SK-N-DZ (cell line): ENCODE data around the gene PLAC1.

Source experiments
- DNase-seq: peaks from one replicate; pipeline ENCODE4 v3.0.0-alpha.2; 2015; ENCODE audit warnings: low spot score

Gene PLAC1

DNA sequence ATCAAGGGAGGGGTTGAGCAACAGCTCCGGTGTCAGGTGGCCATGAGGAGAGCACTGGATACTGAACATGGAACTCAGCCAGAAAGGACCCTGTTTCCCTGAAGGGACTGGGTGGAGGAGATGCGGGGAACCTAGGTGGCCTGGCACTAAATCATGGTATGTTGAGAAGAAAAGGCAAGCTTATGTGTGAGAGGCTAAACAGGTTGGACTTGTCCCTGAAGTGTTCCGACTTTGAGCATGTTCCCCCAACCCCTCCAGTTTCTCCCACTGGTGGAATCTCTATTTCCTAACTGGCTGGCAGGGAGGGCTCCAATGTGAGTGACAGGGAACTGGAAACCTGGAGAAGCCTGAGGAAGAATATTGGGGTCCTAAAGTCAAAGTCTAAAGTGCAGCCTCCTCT lies 69.5 kb downstream of the PLAC1 start:
- no peak for DNase-seq

DNA sequence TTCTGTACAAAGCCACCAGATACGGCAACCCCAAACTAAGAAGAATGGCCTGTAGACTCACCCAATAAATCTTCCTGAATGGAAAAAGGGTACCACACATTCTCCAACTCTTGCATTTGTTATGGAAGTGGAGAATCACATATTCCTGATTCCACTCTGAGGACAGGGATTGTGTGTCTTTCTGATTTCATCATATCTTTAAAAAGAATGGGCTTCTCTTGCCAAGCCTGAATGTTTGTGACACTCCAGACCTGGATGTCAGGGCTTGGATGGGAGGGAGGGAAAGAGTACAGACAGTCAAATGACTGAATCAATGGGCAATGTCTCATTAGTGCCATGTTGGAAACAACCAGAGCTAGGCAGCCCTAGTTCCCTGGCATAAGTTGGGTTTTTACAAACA lies 77.4 kb downstream of the PLAC1 start:
- no peak for DNase-seq

DNA sequence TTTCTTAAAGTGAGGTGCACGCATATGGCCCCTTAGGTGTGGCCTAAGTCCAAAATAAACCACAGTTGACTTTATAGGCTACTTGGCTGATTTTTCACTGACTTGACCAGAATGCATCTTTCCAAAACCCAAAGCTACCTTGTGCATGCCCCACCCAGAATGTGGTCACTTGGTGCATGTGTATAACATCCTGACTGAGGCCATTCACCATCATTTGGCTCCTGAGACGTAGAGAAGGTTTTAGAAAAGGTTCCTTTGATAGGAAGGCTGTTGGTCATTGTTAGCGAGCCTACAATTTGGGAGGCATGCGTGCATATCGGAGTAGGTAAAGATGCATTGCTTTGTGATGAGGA lies 84.6 kb downstream of the PLAC1 start:
- no peak for DNase-seq

DNA sequence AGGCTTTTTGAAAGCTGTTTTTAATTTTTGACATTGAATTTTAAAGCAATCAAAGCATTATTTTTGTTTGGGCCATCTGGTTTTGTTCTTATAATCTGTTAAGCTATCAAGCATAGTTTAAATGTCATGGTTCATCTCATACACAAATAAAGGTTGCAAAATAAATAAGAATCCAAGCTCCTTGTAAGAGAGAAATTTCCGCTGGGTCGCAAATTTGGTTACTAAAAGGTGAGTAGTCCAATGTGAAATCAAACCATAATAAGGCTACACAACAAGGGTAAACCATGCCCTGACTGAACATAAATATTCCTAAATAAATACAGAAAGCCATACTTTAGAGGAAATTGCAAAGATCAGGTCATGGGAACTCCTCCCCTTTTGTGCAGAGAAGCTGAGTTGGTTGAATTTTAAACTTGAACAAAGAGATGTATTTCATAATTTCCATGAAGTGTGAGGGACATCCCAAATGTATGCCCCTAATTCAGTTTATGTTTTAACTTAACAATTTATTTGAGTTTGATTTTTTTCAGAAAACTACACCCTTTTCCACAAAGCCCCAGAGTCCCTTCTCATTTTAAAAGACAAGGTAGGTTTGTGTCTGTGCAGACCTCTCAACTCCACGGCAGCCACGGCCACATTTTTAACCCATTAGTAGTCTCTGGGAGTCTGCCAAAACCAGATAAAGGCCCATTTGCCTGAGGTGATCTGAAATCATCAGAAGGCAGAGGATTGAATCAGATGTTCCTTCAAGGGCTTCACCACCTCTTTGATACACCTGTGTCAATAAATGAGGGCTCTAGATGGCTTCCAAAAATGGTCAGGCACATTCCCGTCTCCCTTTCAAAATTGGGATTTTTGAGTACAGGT lies 85.2 kb downstream of the PLAC1 start:
- no peak for DNase-seq

DNA sequence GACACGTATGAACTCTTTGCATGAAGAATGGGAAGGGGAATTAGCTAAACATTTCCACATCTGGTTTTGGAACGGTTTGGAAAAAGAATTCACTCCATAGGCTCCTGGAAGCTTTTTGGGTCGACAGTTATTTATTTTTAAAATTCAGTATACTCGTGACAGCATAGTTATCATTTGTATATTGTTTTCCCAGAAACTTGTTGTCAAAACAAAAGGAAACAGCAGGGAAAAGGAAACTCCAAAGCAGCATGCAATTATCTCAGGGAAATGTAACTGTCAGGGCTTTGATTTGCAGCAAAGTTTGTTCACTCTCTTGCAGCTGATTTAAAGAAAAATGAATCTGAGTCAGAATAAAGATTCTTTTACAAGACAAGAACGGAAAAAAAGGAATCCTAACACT lies 86.5 kb downstream of the PLAC1 start:
- no peak for DNase-seq

DNA sequence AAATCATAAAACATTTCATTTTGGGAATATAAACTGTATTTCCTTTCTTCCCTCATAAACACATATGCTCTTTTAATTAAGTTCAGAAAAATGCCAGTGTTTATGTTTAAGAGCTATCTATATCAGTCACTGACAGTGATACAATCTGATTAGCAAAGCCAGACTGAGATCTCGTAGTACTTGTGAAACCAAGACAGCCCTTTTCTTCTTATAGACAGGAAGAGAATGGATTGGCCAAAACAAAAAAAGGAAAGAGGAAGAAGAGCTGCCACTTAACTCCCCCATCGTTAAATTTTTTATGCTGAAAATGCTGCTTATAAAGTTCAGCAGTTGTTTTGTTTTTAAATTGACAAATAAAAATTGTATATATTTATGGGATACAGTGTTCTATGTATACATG lies 87.4 kb downstream of the PLAC1 start:
- DNase-seq = peak; percentile 29

DNA sequence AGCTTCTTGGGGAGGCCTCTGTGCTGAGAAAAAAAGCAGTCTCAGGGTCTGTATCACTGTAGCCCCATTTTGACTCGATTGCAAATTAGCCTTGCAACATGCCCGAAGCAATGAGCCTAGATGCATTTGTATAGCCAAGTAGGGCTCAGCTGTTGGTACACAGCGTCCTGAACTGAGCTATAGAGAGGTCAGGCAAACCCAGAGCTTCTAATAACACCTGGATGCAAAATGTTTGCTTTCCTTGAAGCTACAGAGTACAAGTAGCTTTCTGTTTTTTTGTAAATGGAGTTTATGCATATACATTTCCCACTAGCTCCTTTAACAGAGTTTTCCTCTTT lies 87.8 kb downstream of the PLAC1 start:
- no peak for DNase-seq

DNA sequence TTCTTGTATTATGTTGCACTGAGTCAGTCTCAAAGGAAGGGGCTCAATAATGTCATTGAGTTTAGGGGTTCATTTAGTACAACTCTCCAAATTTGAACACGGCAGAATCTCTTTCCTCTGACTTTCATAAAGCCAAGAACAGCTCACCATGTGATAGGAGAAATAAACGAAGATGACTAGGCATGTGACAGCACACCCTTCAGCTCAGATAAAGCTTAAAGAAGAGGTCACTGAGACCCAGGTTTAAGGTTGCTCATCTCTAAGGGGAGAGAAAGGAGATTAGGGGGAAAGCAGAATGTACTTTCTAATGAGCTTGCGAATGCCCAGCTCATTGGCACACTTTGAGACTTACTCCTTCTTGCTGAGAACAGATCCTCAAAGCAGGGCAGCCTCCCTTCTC lies 89.0 kb downstream of the PLAC1 start:
- DNase-seq = no peak

DNA sequence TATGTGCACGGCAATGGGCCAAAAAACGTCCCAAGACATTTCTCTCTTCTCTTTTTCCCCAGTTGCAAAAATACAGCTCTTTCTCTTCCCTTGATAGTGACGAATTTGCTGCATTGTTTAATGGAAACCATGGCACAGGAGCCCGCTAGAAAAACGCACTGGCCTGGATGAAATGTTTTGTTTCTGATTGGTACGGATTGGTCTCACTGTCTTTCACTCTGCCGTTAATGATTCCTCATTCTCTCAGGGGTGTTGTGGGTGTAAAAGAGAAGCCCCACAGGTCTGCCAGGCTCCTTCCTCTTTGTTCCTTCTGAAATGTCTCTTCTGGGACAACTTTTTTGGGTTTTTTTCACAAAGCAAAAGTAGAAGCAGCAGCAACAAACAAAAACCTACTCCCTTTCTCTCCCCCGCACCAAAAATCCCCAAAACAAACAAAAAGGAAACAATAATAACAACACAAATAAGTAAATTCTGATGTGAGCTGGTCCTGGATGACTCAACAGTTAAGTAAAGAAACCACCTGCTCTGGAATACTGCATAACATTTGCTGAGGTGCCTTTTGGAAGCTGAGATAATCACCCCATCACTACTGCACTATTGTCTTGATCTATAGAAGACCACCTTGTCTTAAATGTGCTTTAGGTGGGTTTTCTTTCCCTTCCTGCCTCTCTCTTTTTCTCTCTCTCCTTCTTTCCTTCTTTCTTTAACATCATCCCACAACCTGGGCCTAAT lies 89.8 kb downstream of the PLAC1 start:
- no peak for DNase-seq

DNA sequence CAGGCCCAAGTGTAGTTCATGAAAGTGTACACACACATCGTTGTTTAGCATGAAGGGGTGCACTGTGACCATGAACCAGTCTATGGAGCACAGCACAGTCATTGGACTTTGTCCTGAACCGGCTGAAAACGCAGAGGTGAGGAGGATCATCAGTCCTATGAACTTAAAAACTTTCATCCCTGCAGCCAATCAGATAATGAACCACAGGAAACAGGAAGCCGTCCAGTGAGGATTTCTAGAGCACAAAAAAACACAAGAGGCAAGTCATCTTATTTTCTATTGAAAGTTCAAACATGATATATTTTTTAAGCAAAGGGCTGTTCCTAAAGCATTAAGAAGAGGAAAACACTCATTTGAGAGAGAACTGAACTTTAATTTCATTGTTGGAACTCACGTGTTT lies 91.8 kb downstream of the PLAC1 start:
- no peak for DNase-seq

DNA sequence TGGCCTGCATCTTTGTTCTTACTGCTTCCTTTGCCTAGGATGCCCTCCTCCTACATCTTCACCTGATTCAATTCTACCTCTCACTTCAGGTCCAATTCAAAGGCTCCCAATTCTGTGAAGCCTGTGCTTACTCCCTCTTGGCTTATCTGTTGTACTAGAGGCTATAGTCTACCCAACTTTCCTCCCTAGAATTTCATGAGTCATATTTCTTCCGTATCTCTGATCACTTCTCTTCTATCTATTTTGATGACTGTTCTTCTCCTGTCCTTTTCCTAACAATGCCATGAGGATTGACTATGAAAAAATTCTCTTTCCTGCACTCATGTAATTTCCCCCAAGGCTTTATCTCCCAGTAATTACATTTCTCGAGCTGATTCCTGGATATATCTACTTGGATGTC lies 96.3 kb downstream of the PLAC1 start:
- no peak for DNase-seq

DNA sequence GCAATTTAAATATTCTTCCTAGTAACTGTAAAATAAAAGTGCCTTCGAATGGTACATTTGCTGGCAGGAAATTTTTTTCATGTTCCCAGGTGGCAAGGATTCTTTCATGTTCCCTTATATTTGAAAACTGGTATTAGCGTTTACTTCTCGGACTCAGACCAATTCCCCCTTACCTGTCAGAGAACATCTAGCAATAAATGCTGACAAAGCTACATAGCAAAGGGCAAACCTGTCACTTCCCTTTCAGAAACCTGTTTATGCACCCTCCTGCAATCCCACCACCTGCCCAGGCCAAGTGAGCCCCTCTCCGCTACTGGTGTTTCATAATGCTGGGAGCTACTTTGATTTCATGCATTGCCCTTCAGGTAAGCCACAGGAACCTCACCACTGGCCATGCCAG lies 100.1 kb downstream of the PLAC1 start:
- no peak for DNase-seq

DNA sequence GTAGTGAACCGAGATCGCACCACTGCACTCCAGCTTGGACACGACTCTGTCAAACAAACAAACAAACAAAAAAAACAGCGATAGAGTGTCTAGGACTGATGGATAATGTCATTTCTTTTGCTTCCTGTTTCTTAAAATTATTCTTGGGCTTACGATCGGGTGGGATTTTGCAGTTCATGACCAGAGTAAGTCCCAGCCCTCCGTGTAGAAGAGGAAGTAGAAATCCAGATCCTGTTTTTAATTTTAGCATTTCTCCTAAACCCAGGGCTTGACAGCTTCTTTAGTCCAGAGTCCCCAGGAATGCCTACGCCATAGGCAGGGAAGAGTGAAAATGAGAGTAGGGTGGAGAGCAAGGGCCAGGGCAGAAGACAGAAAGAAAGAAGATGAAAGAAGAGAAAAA lies 104.0 kb downstream of the PLAC1 start:
- no peak for DNase-seq

DNA sequence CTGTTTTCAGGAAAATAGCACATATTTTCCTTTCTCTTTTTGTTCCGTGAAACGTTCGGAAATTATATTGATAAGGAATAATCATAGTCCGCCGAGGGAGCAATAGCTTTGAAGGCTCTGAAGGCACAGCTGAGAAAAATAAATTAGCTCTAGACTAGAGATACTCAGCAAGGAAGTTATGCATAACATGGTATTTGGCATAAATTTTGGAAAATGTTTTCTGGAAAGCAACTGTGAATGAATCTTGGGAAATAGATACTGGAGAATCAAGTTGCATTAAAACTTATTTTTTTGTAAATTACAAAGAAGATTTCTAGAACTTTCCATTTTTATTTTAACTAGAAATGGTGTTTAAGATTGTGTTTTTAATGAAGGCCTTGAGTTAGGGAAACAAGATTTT lies 105.9 kb downstream of the PLAC1 start:
- DNase-seq = no peak

DNA sequence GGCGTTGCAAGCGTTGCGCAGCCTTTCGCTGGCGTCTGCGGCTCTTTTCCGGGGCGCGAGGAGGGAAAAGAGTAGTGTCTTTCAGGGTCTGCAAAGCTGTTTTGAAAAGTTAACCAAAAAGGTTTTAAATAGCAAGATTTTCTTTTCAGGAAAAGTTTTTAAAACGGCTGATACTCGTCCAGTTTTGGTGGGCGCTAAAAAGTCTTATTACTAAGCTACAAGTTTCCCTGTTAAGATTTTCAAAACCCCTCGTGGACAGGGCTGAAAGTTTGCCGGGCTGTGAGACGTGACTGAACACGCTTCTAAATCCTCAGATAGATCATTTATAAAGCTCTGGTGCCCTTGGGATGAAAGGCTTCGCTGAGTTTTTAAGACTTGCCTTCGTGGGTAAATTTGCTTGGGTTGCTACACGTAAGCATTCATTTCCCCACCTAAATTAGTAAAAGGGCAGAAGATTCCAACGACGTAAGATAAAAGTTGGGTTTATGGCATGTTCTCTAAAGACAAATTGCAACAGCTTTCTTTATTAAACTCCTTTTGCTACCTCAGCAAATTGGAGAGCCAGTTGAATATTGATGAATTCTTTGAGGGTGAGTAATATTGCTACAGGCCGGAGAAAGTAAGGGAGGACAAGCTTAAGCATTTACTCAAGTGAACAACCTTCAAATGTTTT lies 106.8 kb downstream of the PLAC1 start:
- no peak for DNase-seq

DNA sequence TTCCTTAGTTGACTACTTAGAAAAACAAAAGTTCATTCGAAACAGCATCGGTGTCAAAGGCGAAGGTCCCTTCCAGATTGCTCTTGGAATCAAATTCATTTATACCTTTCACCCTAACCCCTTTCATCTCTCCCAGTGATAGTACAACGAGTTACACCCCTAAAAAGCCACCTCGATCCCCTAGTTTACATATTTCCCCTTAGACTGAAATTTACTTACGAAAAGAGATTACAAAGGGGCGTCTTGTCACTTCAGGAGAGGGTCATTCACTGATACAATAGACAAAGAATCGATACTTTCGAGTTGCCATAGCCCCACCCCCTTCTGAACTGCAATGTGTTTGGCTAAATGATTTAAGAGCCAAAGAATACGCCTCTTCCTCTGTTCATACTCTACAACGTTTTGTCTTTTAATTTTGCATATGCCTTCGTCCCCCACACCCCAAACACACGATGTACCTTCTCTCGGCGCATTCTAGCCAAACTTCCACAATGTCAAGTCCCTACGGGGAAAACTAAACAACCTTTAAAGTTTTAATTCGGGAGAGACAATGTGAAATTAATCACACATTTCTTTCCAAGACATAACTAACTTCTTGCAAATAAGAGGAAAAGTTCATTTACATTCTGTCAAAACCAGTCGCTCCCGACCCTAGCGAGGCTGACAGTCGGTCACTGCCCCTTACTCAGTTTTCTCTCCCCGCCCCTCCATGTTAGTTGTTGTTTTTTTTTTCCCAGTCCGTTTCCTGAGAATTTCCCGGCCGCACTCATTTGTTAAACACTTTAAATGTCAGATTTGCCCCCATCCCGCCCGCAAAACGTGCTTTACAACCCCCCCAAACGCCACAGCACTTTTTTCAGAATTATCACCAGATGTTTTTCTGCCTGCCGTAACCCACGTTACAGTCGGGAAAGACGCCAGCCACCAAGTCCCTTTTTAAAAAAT lies 109.7 kb downstream of the PLAC1 start:
- no peak for DNase-seq

DNA sequence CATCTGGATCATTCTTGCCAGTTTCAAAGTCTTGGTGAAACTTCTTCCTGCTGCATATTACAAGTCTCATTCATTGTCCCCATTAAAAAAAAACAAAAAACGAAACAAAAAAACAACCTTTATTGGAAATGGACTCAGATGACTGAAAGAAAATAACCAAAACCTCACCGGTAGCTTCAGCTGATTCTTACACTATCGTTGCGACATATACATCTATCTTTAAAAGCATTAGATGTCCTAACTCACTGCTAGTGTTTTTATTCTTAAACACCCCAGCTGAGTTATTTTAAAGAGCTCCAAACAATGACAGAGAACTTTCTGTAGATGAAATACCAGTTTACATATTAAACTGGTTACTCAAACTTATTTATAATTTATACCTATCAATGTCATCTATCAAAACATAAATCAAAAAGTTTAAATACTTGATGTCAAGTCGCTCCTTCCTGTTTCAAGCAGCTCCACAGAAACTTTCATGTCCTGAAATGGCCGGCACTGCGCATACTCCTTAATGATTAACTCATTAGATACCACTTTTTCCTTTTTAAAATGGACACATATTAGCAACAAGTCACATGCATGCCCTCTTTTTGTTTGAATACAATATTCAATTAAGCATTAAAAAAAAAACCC lies 111.1 kb downstream of the PLAC1 start:
- DNase-seq = no peak

DNA sequence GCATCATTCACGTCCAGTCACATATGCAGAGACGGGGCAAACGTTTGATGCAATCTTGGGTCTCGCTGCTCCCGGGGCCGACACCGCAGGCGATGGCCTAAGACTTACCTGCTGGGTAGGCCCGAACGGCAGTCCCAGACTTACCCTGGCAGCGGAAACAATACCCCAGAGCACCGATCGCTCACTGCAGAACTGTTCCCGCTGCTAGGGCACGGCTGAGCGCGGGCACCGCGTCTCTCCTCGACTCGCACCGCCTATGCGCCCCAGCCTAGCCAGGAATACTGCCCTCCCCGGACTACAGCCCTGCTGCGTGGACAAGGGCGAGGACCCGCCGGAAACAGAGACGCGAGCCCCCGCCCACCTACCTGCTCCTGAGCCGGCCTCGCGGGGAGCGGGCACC lies 112.1 kb downstream of the PLAC1 start:
- DNase-seq = no peak

DNA sequence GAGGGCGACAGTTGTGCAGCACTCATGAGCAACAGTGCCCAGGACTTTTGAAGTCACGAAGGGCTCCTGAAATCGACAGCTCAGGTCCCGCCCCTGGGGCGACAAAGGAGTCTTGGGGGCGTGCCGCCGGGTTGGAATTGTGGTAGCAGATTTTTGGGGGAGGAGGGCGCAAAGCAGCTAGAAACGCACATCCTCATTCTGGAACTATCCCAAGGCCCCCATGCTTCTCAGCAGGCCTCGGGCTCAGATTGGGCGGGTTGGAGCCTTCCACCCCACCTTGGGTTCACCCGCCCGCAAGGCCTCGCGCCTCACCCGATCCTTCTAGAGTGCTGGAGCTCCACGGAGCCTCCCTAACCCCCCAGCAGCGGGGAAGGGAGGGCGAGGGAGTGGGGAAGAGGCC lies 112.8 kb downstream of the PLAC1 start:
- no peak for DNase-seq

DNA sequence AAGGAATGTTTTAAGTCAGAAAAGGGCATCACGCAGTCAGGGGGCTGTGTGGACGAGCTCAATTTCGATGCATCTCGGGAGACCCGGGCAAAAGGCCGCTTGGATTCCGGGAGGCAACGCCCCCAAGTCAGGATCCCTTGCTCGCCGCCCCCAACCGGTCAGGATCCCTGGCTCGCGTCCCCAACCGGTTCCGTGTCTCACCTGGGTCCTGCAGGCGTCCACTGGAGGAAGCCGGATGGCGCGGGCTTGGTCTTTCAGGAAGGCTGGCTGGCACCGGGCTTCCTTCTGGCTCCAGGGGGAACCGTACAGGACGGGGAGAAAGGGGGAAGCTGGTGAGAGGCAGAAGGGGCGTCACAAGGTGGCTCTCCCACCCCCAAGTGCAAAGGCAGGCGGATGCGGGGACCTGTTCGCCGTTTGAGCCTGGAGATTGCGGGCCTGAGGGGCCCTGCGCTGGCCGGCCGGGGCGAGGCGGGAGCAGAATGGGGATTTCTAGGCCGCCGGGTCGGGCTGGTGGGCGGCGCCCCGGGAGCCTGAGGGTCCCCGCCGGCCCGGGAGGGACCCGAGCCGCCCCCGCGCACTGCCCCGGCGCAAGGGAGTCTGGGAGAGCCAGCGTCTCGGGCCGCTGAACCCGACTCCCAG lies 113.6 kb downstream of the PLAC1 start:
- no peak for DNase-seq

DNA sequence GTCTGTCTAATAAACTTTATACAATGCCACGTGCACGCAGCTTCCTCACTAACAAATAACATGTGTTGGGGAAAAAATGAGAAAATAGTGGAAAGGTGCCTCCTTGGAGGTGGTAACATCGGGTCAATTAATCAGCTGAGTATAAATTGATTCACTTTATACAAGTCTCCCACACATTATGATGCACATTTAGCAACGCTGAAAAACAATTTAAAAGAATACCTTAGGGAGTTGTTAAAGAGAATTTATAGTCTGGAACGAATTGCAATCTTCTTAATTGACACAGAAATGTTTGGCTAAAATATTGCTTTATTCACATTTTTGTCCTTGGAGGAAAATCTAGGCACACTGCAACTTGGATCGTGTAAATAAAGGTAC lies 114.1 kb downstream of the PLAC1 start:
- DNase-seq = no peak
